Measurements from ENCODE around the gene ZNF385A.

ZNF385A gene

GRCh38 chr12:54428050-54429013 is 43.8 kb upstream of the ZNF385A start:
- no peak for DNase-seq (ENCODE audit: low read depth)
- TF ChIP-seq, protein P1, sequence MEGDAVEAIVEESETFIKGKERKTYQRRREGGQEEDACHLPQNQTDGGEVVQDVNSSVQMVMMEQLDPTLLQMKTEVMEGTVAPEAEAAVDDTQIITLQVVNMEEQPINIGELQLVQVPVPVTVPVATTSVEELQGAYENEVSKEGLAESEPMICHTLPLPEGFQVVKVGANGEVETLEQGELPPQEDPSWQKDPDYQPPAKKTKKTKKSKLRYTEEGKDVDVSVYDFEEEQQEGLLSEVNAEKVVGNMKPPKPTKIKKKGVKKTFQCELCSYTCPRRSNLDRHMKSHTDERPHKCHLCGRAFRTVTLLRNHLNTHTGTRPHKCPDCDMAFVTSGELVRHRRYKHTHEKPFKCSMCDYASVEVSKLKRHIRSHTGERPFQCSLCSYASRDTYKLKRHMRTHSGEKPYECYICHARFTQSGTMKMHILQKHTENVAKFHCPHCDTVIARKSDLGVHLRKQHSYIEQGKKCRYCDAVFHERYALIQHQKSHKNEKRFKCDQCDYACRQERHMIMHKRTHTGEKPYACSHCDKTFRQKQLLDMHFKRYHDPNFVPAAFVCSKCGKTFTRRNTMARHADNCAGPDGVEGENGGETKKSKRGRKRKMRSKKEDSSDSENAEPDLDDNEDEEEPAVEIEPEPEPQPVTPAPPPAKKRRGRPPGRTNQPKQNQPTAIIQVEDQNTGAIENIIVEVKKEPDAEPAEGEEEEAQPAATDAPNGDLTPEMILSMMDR (IDR thresholded peaks at IDR 0.05; ENCODE audit: control insufficient read depth, extremely low read depth, insufficient read depth): no peak
- no peak overlapping the region for H3K4me3 ChIP-seq (ENCODE audit: low read depth, low read length)

GRCh38 chr12:54427106-54427505 is 42.6 kb upstream of the ZNF385A start:
- no peak for DNase-seq (ENCODE audit: low read depth)
- TF ChIP-seq, protein P1 (IDR thresholded peaks at IDR 0.05; ENCODE audit: control insufficient read depth, extremely low read depth, insufficient read depth): no peak
- H3K4me3 ChIP-seq (ENCODE audit: low read depth, low read length): no peak overlapping the region

DNA sequence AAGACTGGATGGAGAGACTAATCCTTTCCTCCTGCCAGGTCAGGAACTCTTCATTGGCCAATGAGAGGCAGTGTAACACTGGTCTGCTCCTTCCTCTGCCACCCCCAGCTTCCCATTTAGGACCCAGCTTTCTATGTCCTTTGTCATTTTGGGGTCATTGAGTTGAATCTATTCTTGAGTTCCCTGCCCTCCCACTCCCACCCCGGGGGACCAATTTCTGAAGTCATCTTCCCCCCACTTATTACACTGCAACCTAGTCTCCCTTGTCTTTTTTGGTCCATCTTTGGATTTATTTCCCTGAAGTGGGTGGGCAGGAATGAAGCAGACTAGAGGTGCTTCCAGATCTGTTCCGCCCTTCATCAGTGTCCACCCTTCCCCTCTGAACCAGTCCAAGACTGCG is 42.2 kb upstream of the ZNF385A start:
- no peak for DNase-seq (ENCODE audit: low read depth)
- no peak overlapping the region for H3K4me3 ChIP-seq (ENCODE audit: low read depth, low read length)
- TF ChIP-seq, protein P1 (IDR thresholded peaks at IDR 0.05; ENCODE audit: control insufficient read depth, extremely low read depth, insufficient read depth): no peak

DNA sequence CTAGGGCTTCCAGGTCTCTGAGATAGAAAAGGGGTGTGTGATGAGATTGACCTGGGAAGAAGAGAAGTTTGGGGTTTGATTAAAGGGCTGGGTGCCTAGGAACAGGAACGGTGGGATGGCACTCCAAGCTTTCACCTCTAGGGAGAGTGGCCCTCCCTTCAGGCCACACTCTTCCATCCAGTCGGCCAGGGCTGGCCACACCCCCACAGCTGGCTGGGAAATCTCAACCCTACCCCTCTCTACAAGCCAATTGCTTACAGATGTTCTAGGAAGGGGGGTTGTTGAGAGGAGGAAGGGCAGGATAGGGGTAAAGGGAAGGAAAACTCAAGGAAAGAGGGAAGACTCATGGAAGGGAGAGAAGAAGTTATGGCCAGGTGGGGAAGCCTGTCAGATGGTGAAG is 41.2 kb upstream of the ZNF385A start:
- DNase-seq (ENCODE audit: low read depth): no peak
- H3K4me3 ChIP-seq (ENCODE audit: low read depth, low read length): no peak overlapping the region
- TF ChIP-seq, protein P1 (IDR thresholded peaks at IDR 0.05; ENCODE audit: control insufficient read depth, extremely low read depth, insufficient read depth): no peak

DNA sequence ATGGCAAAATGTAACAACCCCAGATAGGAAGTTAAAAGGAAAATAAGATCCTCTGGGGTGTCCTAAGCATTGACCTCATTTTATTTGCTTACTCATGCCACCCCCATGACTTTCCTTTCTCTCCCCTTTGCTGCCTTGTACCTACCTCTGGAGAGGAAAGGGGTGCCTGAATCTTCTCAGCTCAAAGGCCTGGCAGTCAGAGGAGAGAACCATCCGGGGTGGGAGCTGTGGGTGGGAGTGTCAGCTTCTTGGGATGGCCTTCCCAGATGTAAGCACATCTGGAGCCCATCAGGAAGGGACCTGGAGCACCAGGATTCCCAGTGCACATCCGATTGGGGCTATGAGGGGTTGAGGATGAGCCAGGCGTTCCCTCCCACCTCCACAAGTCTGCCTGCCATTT is 39.7 kb upstream of the ZNF385A start:
- DNase-seq (ENCODE audit: low read depth): no peak
- no peak overlapping the region for H3K4me3 ChIP-seq (ENCODE audit: low read depth, low read length)
- TF ChIP-seq, protein P1 (IDR thresholded peaks at IDR 0.05; ENCODE audit: control insufficient read depth, extremely low read depth, insufficient read depth): no peak

DNA sequence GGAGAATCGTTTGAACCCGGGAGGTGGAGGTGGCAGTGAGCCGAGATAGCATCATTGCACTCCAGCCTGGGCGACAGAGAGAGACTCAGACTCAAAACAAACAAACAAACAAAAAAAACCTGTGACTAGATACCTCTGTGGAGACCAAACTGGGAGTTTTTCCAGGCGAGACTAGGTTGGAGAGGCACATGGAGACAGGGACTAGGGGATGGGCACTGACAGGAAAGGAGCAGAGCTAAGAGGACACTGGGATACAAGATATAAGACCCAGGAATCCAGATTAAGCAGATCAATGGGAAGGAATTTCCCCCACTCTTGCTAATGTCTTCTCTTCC is 39.2 kb upstream of the ZNF385A start:
- no peak overlapping the region for H3K4me3 ChIP-seq (ENCODE audit: low read depth, low read length)
- TF ChIP-seq, protein P1 (IDR thresholded peaks at IDR 0.05; ENCODE audit: control insufficient read depth, extremely low read depth, insufficient read depth): no peak
- no peak for DNase-seq (ENCODE audit: low read depth)

- TF ChIP-seq, protein P1 (IDR thresholded peaks at IDR 0.05; ENCODE audit: control insufficient read depth, extremely low read depth, insufficient read depth): no peak
- no peak overlapping the region for H3K4me3 ChIP-seq (ENCODE audit: low read depth, low read length)
- no peak for DNase-seq (ENCODE audit: low read depth)
Measured at GRCh38 chr12:54421879-54422250, 37.3 kb upstream of the ZNF385A start.

Measured in LNCaP clone FGC (cell line).